HEK293T (cell line): ENCODE data around the gene METTL23.

ENCODE experiments used
- BHLHE40 ChIP-seq: fragments of 450-650 bp; IDR thresholded peaks from 2 replicates; pipeline ENCODE4 v1.6.1; 2016; ENCODE audit warnings: mild to moderate bottlenecking, moderate library complexity, borderline replicate concordance
- ELF4 ChIP-seq: fragments of 450-650 bp; IDR thresholded peaks from 2 replicates; pipeline ENCODE4 v1.6.1; 2017; ENCODE audit warnings: antibody characterized with exemption
- FOXM1 ChIP-seq: fragments of 450-650 bp; IDR thresholded peaks from 2 replicates; pipeline ENCODE4 v1.6.1; 2017; ENCODE audit warnings: mild to moderate bottlenecking, borderline replicate concordance
- SP1 ChIP-seq: fragments of 450-650 bp; IDR thresholded peaks from 2 replicates; pipeline ENCODE4 v1.6.1; 2017
- SUZ12 ChIP-seq: fragments of 450-650 bp; IDR thresholded peaks from 2 replicates; pipeline ENCODE4 v1.6.1; 2016; ENCODE audit warnings: mild to moderate bottlenecking
- TF ChIP-seq, protein P1 (sequence below): fragments of 450-650 bp; IDR thresholded peaks from 2 replicates; pipeline ENCODE4 v1.6.1; 2016

DNA sequence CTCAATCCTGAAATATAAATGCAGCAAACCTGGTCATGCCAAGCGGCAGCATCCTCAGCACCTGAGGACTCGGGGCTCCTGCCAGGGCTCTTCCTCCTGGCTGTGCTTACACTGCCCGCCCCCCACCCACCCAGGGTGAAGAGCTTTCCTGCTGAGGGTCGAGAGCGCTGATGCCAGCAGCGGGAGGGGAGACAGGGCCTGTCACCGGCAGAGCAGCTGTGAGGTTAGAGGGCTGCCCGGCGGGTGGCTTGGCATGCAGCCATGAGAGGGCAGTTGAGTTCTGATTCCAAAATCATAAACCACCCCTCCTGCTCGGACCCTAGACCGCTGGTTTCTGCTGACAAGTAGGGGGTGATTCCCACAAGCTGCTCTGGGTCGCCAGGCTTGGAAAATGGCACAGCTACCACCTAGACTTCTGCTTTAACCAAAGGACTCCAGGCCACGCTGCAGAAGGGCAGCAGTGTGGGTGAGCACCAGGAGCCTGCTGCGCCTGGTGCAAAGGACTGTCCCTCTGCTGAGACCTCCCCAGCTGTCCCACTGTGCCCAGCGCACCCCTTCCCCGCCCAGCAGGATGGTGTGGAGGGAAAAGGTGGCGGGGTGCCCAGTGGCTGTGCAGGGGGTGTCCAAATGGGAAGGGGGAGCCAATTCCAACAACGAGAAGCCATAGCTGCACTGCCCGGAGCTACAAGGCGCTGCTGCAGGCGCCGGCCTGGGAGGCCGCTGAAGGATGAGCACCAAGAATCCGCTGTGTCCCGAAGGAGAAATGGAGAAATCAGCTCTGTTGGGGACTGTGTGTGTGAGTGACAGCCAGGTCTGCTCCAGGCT, 42.5 kb upstream of the METTL23 start:
- TF ChIP-seq, protein P1, sequence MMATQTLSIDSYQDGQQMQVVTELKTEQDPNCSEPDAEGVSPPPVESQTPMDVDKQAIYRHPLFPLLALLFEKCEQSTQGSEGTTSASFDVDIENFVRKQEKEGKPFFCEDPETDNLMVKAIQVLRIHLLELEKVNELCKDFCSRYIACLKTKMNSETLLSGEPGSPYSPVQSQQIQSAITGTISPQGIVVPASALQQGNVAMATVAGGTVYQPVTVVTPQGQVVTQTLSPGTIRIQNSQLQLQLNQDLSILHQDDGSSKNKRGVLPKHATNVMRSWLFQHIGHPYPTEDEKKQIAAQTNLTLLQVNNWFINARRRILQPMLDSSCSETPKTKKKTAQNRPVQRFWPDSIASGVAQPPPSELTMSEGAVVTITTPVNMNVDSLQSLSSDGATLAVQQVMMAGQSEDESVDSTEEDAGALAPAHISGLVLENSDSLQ, result no peak
- TF ChIP-seq SUZ12 (no peak), ELF4 (no peak), SP1 (no peak), BHLHE40 (no peak), FOXM1 (no peak)
